NCI-H345 (cell line): Measurements from ENCODE around the gene STOX2.
"Not testable (repeated sequence)": the region's sequence is repeated elsewhere in the genome, so short reads cannot be mapped to it uniquely, and the experiment has no call there.

Experiments
- DNase-seq: peaks from one replicate; lab custom pipeline; 2025; lab: John Stamatoyannopoulos, UW

The STOX2 gene

DNA sequence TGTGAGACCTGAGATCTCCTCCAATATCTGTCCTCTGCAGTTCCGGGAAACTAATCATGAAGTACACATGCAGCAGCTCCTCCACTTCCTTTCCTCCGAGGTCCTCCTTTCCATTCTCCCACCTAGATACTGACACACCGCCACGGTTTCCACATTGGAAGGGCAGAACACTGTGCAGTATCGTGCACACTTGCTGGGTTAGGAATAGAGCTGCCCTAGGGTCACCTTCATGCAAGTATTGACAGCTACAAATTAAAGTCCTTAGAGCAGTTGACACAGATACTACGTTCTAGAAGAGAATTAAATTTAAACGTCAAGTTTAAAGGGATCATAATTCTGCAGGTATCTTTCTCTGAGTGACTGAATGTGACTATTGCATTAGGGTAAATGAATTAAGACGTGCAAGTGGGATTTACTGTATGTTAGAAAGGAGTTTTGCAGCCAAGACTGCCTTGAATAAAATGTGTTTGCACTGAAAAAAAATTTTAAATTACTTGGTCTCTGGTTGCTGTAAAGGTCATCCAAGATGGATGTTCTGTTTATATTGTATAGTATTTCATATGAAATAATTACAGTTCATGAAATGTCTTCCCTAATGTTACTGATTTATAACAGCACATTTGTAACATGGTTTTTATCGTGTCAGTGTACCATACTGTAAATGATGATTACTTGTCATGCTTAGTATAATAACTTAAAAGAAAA lies 117.7 kb downstream of the STOX2 start:
- no peak for DNase-seq

DNA sequence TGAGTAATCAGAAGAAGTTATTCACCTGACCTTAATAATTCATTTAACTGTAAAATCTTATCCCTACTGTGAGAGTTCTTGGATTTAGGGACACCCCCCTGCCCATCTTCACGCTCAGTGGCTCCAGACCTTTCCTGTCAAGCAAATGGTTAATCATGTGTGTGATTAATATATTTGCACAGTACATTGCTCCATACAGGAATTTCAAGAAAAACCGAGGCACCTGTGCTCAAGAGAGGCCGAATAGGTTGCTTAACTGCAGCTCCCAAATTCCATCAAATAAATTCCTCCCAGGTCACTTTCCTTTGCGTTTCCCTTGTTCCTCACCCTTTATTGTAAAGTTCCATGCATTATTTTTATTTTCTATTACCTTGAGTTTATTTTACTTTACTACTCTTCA lies 119.5 kb downstream of the STOX2 start:
- no peak for DNase-seq

DNA sequence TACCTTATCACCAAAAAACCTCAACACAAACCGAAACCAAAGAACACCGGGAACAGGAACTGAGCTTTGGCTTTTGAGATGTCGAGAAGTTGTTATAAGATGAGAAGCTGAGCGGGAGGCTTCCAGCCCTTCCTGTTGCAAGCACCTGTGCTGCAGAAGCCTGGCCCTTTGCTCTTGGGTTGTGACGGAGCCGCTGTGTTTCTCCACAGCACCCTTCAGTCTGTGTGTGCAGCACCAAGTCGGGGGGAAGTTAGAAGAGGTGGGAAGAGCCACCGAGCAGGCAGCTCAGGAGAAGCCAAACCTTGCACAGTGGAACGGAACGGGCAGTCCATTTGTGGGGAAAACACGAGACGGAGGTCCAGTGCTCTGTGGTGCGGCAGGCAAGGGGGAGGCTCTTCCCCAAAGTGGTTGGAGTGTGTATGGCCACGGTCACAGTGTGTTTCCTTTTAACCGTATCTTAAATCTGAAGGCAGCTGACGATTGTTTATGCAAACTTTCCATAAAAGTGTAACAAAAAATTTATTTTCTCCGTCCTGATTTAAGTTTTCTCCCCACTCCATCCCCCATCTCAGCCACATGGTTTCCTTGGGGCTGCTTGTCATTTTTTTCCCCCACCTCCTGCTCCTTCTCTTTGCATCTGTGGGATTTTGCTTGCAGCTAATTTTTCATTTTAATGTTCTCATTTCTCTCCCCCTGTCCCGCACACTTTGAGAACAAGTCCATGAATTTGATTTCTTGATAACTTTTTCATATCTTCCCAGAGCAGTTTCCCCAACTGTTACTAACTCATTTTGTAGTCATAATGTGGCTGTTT lies 123.7 kb downstream of the STOX2 start:
- DNase-seq, result no peak

DNA sequence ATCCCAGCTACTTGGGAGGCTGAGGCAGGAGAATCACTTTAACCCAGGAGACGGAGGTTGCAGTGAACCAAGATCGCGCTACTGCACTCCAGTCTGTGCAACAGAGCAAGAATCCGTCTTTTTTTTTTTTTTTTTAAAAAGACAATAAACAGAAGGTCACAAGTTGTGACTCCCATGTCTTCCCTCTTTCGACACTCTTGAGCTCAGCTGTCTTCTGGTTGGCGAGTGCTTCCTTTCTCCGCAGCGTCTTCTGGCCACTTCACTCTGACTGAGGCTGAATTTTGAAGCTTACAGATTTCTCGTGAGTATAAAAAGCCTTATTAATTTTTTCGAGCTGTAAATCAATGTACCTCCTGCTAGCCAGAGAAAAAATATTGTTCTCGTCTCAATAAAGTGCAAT lies 124.9 kb downstream of the STOX2 start:
- no peak for DNase-seq

DNA sequence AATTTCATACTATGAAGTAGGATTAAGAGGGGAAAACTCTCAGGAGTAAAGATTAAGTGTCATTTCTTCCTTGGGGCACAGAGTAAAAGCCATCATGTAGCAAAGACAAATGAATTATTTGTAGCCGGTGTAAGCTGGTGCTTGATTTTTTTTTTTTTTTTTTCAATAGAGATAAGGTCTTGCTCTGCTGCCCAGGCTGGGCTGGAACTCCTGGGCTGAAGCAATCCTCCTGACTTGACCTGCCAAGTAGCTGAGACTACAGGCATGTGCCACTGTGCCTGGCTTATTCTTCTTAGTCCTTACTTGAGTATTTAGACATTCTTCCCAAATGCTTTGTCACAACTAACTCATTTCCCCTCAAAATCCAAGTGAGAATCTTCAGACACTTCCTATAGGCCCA lies 125.7 kb downstream of the STOX2 start:
- DNase-seq, result no peak

DNA sequence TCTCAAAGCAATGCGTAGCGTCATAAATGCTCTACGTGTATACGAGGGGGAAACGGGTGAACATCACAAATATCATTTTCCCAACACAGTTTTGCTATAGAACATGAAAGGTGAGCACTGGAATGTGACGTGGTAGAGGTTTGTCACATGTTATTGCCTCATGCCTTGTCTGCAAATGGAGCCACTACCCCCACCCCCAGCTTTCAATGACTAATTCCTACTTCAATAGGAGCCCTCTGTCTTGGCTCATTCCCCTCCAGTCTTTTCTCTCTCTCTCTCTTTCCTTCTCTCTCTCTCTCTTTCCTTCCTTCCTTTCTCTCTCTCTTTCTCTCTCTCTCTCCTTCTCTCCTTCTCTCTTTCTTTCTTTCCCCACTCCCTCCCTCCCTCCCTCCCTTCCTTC lies 127.0 kb downstream of the STOX2 start:
- DNase-seq, result no peak

DNA sequence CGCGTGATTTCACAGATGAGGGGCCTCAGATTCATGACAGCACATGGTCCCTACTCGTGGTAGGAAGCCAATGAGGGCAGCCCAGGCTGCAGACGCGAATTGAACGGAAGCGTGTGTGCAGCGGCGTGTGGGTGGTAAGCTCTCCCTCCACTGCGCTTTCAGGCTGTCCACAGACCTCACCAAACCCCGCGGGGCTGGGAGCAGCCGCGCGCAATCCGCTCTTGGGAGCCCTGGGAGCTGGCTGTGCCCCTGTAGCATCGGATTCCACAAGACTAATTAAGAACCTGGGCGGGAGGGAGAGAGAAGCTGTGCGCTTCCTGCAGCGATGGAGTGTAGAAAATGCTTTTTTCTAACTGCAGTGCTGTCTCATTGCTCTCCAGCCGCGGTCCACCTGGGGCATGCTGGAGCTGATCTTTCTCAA lies 134.9 kb downstream of the STOX2 start:
- DNase-seq, result no peak

DNA sequence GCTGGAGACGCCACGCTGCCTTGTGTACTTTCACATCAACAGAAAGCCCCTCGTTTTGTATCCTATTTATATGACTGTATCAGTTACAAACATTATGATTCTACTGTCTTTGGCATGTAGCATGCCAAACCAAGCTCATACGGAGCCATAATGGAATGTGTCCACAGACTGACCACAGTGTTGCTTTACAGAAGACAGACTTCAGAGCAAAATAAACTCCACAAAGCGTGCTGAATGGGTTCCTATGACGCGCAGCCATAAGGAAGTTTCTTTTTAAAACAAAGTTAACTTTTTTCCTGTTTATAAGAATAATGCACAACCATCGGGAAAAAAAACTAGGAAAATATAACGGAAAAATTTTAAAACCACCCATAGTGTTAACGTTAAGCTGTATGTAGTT lies 136.0 kb downstream of the STOX2 start:
- DNase-seq, result no peak

DNA sequence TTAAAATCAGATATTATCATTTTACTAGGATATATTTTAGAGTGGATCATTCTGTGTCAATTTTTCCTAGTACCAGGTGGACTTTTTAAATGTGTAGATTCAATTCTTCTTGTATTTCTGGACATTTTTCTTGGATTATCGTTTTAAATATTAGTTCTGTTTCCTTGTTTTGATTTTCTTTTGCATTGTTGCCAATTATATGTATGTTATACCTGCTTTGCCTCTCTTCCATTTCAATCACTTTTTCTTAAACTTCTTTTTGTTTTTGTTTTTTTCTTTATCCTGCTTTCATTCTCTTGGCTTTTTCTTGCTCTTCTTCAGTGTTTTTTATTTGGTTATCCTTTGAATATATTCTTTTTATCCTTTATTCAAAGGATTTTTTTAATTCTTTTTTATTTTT lies 141.0 kb downstream of the STOX2 start:
- no peak for DNase-seq

DNA sequence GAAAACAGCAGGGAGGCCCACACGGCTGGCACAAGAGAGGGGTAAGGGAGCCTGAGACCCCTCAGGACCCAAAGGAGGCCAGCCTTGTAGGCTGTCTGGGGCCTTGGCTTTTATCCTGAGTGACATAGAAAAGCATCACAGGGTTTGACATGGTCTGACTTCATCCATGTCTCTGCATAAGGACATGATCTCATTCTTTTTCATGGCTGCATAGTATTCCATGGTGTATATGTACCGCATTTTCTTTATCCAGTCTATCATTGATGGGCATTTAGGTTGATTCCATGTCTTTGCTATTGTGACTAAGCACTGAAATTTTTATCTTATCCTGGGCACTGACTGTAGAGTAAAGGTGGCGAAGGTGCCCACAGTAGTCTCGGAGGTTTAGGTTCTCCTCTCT lies 146.2 kb downstream of the STOX2 start:
- not testable (repeated sequence) for DNase-seq

DNA sequence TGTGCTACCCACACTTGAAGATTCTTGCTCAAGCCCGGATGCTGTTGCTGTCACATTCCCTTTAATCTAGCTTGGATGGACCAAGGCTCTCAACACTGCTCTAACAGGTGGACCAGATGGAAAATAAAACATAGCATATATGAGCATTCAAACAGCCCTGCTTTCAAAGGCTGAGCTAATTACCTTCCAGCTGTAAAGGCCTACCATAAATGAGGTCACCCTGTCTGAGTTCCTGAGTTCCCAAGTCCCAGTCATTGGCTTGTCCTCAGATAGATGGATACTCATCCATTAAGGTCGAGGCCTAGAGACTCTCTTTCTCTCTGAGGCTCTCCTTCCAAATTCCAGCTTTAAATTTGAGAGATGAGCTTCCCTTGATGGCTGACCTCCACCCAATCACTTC lies 147.5 kb downstream of the STOX2 start:
- DNase-seq, result no peak

DNA sequence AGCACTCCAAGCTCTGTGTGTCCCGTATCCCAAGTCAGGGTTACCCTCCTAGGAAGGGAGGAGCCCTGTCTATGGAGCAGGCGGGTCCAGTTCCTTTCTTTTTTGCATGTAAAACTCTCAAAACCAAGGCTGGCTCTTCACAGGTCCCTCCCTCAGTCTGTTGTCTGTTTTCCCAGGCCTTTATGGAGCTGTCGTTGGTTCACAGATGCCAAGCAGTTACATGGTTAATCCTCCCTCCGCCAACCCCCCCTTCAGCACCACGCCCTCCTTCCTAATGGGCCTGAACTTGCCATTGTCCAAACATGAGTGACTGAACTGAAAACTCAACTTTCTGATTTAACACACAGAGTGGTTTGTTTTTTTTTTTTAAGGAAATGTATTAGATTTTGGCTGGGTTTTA lies 148.3 kb downstream of the STOX2 start:
- no peak for DNase-seq

DNA sequence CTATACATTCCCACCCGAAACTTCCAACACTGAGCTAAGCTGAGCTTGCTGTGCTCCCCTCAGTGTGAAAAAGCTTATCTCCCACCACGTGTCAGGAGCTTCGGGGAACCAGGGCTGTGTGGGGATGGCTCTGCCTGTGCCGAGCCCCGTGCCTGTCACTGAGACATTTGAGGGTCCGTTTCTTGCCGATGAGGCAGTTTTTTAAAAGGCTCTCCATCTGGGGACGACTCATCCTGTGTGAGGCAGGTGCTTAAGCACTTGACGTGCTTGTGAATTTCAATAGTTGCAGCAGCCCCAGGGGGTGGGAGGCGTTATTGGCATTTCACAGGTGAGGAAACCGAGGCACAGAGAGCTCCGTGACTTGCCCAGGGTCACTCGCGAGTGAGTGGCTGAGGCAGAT lies 151.8 kb downstream of the STOX2 start:
- DNase-seq, result no peak

DNA sequence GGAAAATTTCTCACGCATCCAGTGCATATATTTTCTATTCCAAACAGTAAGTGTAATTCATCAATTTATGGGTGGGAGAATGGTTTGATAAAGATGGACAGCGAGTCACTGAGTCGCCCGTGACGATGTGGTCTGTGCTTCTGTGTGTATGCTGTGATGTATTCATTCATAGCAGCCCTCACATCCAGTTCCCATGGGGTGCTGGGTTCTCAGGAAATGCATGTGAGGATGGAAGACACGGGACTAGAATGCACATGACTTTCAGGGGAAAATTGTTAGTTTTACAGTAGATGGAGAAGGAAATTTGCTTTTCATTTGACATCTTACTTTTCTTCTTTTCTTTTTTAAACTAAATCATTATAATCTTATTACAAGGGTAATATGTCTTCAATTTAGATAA lies 152.9 kb downstream of the STOX2 start:
- no peak for DNase-seq

DNA sequence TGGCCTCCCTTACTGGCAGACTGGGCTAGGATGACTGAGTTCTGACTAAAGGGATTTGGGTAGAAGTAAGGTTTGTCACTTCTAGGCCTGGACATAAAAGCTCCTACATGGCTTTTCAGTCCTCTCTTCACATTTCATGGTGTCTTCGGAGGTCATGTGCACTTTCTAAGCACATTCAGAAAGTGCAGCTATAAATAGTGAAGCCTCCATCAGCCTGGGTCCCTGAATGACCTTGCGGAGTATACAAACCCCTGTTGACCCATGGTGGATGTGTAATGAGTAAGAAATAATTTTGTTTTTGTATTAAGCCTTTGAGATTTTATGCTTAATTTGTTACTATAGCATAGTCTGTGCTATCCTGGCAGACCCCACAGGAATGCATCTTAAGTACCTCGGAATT lies 154.0 kb downstream of the STOX2 start:
- DNase-seq, result no peak

DNA sequence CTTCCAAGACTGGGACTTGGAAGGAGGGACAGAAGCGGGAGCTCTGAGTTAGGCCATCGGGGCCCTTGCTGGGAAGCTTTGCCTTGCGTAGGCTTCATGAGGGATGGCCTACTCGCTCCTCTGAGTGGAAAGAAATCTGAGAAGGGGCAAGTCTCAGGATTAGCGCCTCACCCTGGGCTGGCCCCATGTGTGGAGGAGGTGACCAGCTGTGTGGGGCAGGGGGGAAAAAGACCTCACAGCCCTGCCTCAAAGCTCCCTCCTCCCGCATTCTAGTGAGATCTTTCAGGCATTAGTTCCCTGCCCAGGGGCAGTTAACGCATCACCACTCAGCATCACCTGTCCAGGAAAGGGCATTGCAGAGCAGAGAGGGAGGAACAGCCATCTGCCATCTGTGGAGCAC lies 156.5 kb downstream of the STOX2 start:
- no peak for DNase-seq

DNA sequence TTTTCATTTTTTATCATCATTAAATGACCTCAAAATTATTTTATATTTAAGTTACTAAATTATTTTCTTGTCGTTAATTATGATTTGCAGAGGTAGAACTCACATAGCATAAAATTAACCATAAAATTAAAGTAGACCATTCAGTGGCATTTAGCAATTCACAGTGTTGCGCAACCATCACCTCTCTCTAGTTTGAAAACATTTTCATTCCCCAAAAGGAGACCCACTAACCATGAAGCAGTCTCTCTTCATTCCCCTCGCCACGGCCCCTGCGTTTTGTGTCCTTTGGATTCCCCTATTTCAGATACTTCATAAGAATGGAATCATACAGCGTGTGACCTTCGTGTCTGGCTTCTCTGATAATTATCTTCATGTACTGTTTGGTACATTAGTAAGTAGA lies 157.7 kb downstream of the STOX2 start:
- no peak for DNase-seq

DNA sequence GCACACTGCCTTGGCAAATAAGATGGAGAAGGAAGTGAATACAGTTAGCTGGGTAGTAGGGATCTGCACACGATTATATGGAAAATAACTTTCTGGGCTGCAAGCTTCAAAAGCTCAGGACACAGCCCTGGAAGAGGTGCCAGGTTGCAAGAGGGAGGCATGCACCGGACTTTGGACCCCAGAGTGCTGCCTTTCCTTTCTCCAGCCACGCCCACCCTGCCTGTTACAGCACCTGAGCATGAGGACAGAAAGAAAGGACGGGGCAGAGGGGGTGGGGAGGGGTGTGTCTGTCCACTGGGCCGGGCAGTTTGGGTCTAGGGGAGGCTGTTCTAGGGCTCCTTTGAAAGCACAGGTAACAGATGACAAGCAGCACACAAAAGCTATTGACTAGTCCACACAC lies 159.8 kb downstream of the STOX2 start:
- DNase-seq, result no peak

DNA sequence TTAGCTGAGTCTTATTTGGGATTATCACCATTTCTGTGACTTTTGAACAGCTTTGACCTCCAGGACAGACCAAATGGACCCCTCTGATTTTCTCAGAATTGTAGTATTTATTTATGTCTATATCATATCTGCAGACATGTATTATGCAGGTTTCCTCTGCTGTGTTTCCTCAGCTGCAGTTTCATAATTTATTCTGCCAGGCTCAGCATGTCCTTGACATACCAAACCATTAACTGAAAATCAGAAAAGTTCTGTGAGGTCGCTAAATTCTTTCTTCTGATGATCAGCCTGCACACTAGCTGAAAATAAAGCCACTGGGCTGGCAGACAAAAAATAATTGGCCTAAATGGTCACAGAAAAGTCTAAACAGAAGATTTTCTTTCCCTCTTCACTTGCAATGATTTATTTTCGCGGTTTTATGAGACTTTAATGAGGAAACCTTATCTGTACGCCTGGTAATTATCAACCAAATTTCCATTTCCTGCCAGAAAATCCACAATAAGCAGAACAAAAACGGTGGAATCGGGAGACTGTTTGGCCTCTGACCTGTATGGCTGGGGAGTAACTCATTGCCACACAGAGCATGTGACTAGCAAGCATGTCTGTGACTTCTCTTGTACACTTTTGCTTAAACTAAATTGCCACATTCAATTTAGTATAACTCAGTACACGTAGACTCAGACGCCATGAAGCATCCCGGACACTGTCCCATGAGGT lies 161.6 kb downstream of the STOX2 start:
- DNase-seq, result no peak

DNA sequence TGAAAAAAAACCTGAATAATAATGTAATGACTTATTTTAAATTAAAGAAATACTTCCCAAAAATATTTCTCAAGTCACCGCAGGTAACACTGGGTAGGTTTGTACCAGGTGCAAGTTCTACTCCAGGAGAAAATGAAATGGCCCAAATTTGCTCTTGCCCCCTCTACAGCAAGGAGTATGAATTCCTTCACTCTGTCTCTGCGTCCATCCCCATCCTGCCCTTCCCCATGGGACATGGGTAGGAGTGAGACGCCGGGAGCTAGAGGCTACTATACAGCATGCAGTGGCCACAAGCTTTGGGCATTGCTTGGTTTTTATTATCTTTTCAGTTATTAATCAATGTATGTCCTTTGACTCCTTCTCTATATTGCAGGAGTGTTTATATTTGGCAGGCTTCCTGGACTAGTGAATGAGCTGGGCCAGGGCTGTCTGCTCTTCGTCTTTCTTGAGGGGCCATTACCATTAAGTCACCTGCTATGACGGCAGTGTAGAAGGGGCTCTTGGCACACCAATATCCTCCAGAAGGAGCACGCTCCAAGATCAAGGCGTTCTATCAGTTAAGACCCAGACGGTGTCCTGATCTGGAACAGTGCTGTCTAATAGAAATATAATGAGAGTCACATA lies 162.9 kb downstream of the STOX2 start:
- no peak for DNase-seq
